Caco-2 (cell line): Measurements from ENCODE around the gene LRFN5. TPM values are rescaled to one million over a fixed set of nuclear protein-coding genes. Genes with fewer than 3 reads are reported as not detected.
"Not testable (repeated sequence)": the region's sequence is repeated elsewhere in the genome, so short reads cannot be mapped to it uniquely, and the experiment has no call there.

Experiments
- BruUV-seq: library from RNA; stranded (reverse); fragments of 400-500 nt; replicated peaks from 2 replicates; lab custom pipeline; 2021; lab: Mats Ljungman, UMichigan
- CTCF ChIA-PET: fragments of 300-600 bp; sonication (Branson Sonifier 250); formaldehyde crosslinking; loops from one replicate; lab custom pipeline; 2022; ENCODE audit warnings: antibody characterized with exemption; lab: Charles Lee
- POLR2A ChIA-PET: fragments of 300-600 bp; sonication (Branson Sonifier 250); formaldehyde crosslinking; loops from one replicate; lab custom pipeline; 2022; ENCODE audit warnings: antibody characterized with exemption; lab: Charles Lee
- DNase-seq, 2 experiments: peaks; one replicate each; pipeline versions ENCODE4 v3.0.0 to v3.0.0-alpha.2; 2020 to 2022
- H3K27me3 ChIP-seq: replicated peaks from 2 replicates; pipeline ENCODE4 v1.6.0; 2011; ENCODE audit warnings: low read length; ENCODE audit not compliant: control insufficient read depth, insufficient read depth
- H3K36me3 ChIP-seq: 2 replicates; pipeline ENCODE4 v1.5.1; 2011; ENCODE audit warnings: low read length; ENCODE audit not compliant: control insufficient read depth, insufficient read depth
- H3K4me1 ChIP-seq: fragments of 250-450 bp; sonication (Bioruptor Pico); 2 replicates; pipeline ENCODE4 v1.5.1; 2020; ENCODE audit warnings: mild to moderate bottlenecking
- H3K4me3 ChIP-seq: 2 replicates; pipeline ENCODE4 v1.5.1; 2011; ENCODE audit warnings: low read depth, mild to moderate bottlenecking, control low read depth, low read length
- H3K9me3 ChIP-seq: fragments of 250-450 bp; sonication (Bioruptor Pico); 2 replicates; pipeline ENCODE4 v1.5.1; 2020; ENCODE audit warnings: mild to moderate bottlenecking, moderate library complexity
- H3K27ac Mint-ChIP-seq: one replicate; pipeline ENCODE4 v1.8.0; 2022; ENCODE audit warnings: mixed read lengths; ENCODE audit not compliant: unreplicated experiment
- H3K27me3 Mint-ChIP-seq: one replicate; pipeline ENCODE4 v1.8.0; 2022; ENCODE audit warnings: mixed read lengths; ENCODE audit not compliant: insufficient read depth, unreplicated experiment
- H3K36me3 Mint-ChIP-seq: one replicate; pipeline ENCODE4 v1.8.0; 2022; ENCODE audit warnings: mild to moderate bottlenecking, mixed read lengths; ENCODE audit not compliant: insufficient read depth, unreplicated experiment
- H3K4me1 Mint-ChIP-seq: one replicate; pipeline ENCODE4 v1.8.0; 2022; ENCODE audit warnings: low read depth, mixed read lengths; ENCODE audit not compliant: unreplicated experiment
- H3K4me3 Mint-ChIP-seq: one replicate; pipeline ENCODE4 v1.8.0; 2022; ENCODE audit warnings: mild to moderate bottlenecking, moderate library complexity, mixed read lengths; ENCODE audit not compliant: unreplicated experiment
- H3K9me3 Mint-ChIP-seq: one replicate; pipeline ENCODE4 v1.8.0; 2022; ENCODE audit warnings: mixed read lengths; ENCODE audit not compliant: unreplicated experiment
- CTCF ChIP-seq, 2 experiments: fragments of 200-600 bp in 1 of 2; IDR thresholded peaks; 1 replicate in 1 of 2; 2 replicates in 1 of 2; pipeline versions ENCODE4 v1.5.1 to v1.8.0; 2011 to 2022; ENCODE audit warnings: antibody characterized with exemption in 1 of 2, control low read depth in 1 of 2, inconsistent platforms in 1 of 2, low read depth in 1 of 2, low read length in 1 of 2, mild to moderate bottlenecking in 1 of 2, moderate library complexity in 1 of 2; ENCODE audit not compliant: insufficient read depth in 1 of 2, severe bottlenecking in 1 of 2, unreplicated experiment in 1 of 2
- intact Hi-C: fragments of 100-400 bp; cut with micrococcal nuclease; formaldehyde crosslinking; loops from one replicate; pipeline ENCODE4 v1.10.0; 2022; ENCODE audit not compliant: unreplicated experiment
- total RNA-seq: library from RNA; stranded (reverse); gene quantifications from 2 replicates; pipeline ENCODE4 v1.2.3, GENCODE V29; 2022

LRFN5 gene
- total RNA-seq, 1 experiment from 2014 or later, result not detected

GRCh38 chr14:41663473-41663850 is 56.8 kb downstream of the LRFN5 start:
- ChIA-PET POLR2A (no interaction called here), CTCF (no interaction called here)
- H3K4me1 Mint-ChIP-seq, result no peaks in the 10 kb centered on the region
- no peak for TF ChIP-seq CTCF (IDR thresholded peaks at IDR 0.05; ENCODE audit: insufficient read depth in 1 of 2, low read depth in 1 of 2, low read length in 1 of 2, severe bottlenecking in 1 of 2, unreplicated experiment in 1 of 2)
- Histone ChIP-seq H3K4me1 (no peaks in the 10 kb centered on the region), H3K36me3 (no peaks in the 10 kb centered on the region), H3K27me3 (no peaks in the 10 kb centered on the region), H3K9me3 (no peaks in the 10 kb centered on the region), H3K4me3 (no peak overlapping the region)
- DNase-seq, result no peak
- H3K9me3 Mint-ChIP-seq, result no peaks in the 10 kb centered on the region
- H3K4me3 Mint-ChIP-seq, result no peak overlapping the region
- BruUV-seq, result no TSS peak
- no peaks in the 10 kb centered on the region for H3K27me3 Mint-ChIP-seq
- H3K27ac Mint-ChIP-seq, result no peak overlapping the region
- H3K36me3 Mint-ChIP-seq, result no peaks in the 10 kb centered on the region
- intact Hi-C loops, result no loop called here

- no peaks in the 10 kb centered on the region for H3K27me3 Mint-ChIP-seq
- no peaks in the 10 kb centered on the region for H3K36me3 Mint-ChIP-seq
- H3K36me3 ChIP-seq, result no peaks in the 10 kb centered on the region
- H3K4me1 Mint-ChIP-seq, result no peaks in the 10 kb centered on the region
- no peak for DNase-seq
- POLR2A ChIA-PET, result no interaction called here
- H3K4me3 ChIP-seq, result no peak overlapping the region
- BruUV-seq, result no TSS peak
- no peaks in the 10 kb centered on the region for H3K9me3 ChIP-seq
- no peak for TF ChIP-seq CTCF (IDR thresholded peaks at IDR 0.05; ENCODE audit: insufficient read depth in 1 of 2, low read depth in 1 of 2, low read length in 1 of 2, severe bottlenecking in 1 of 2, unreplicated experiment in 1 of 2)
- H3K27me3 ChIP-seq, result no peaks in the 10 kb centered on the region
- H3K9me3 Mint-ChIP-seq, result no peaks in the 10 kb centered on the region
- no peak overlapping the region for H3K27ac Mint-ChIP-seq
- no peak overlapping the region for H3K4me3 Mint-ChIP-seq
- no peaks in the 10 kb centered on the region for H3K4me1 ChIP-seq
- CTCF ChIA-PET, result no interaction called here
- intact Hi-C loops, result no loop called here
These were observed 59.6 kb downstream of the LRFN5 start for GRCh38 chr14:41666301-41666700.

GRCh38 chr14:41668356-41668755 is 61.7 kb downstream of the LRFN5 start:
- Mint-ChIP-seq H3K4me1 (no peaks in the 10 kb centered on the region), H3K9me3 (no peaks in the 10 kb centered on the region), H3K27ac (no peak overlapping the region), H3K36me3 (no peaks in the 10 kb centered on the region), H3K27me3 (no peaks in the 10 kb centered on the region), H3K4me3 (no peak overlapping the region)
- DNase-seq, result no peak
- POLR2A ChIA-PET, result no interaction called here
- no peak for TF ChIP-seq CTCF (IDR thresholded peaks at IDR 0.05; ENCODE audit: insufficient read depth in 1 of 2, low read depth in 1 of 2, low read length in 1 of 2, severe bottlenecking in 1 of 2, unreplicated experiment in 1 of 2)
- no peaks in the 10 kb centered on the region for H3K9me3 ChIP-seq
- H3K4me1 ChIP-seq, result no peaks in the 10 kb centered on the region
- H3K36me3 ChIP-seq, result no peaks in the 10 kb centered on the region
- intact Hi-C loops, result no loop called here
- CTCF ChIA-PET, result no interaction called here
- H3K27me3 ChIP-seq, result no peaks in the 10 kb centered on the region
- no peak overlapping the region for H3K4me3 ChIP-seq
- no TSS peak for BruUV-seq

GRCh38 chr14:41673601-41674000 is 66.9 kb downstream of the LRFN5 start:
- H3K36me3 Mint-ChIP-seq, H3K9me3 Mint-ChIP-seq, intact Hi-C loops: not testable (repeated sequence)

GRCh38 chr14:41674511-41674971 is 67.9 kb downstream of the LRFN5 start:
- BruUV-seq, H3K4me1 Mint-ChIP-seq, intact Hi-C loops, H3K9me3 Mint-ChIP-seq, H3K4me3 Mint-ChIP-seq, POLR2A ChIA-PET, H3K36me3 ChIP-seq, H3K4me3 ChIP-seq, H3K27ac Mint-ChIP-seq, H3K4me1 ChIP-seq, H3K9me3 ChIP-seq, H3K27me3 ChIP-seq, CTCF ChIA-PET, DNase-seq, H3K27me3 Mint-ChIP-seq, H3K36me3 Mint-ChIP-seq: not testable (repeated sequence)

More at GRCh38 chr14:41673601-41674000, 66.9 kb downstream of the LRFN5 start:
- H3K4me1 Mint-ChIP-seq, H3K4me3 ChIP-seq, H3K9me3 ChIP-seq, H3K27me3 ChIP-seq, H3K27ac Mint-ChIP-seq, POLR2A ChIA-PET, CTCF ChIA-PET, BruUV-seq, H3K4me3 Mint-ChIP-seq, DNase-seq, H3K36me3 ChIP-seq, H3K27me3 Mint-ChIP-seq, H3K4me1 ChIP-seq: not testable (repeated sequence)
